COLO668 (cell line): Measurements from ENCODE around the gene SH3BP4.

Source experiments
- DNase-seq: peaks from one replicate; lab custom pipeline; 2025; ENCODE audit not compliant: unreplicated experiment; lab: John Stamatoyannopoulos, UW

The SH3BP4 gene, protein sequence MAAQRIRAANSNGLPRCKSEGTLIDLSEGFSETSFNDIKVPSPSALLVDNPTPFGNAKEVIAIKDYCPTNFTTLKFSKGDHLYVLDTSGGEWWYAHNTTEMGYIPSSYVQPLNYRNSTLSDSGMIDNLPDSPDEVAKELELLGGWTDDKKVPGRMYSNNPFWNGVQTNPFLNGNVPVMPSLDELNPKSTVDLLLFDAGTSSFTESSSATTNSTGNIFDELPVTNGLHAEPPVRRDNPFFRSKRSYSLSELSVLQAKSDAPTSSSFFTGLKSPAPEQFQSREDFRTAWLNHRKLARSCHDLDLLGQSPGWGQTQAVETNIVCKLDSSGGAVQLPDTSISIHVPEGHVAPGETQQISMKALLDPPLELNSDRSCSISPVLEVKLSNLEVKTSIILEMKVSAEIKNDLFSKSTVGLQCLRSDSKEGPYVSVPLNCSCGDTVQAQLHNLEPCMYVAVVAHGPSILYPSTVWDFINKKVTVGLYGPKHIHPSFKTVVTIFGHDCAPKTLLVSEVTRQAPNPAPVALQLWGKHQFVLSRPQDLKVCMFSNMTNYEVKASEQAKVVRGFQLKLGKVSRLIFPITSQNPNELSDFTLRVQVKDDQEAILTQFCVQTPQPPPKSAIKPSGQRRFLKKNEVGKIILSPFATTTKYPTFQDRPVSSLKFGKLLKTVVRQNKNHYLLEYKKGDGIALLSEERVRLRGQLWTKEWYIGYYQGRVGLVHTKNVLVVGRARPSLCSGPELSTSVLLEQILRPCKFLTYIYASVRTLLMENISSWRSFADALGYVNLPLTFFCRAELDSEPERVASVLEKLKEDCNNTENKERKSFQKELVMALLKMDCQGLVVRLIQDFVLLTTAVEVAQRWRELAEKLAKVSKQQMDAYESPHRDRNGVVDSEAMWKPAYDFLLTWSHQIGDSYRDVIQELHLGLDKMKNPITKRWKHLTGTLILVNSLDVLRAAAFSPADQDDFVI

DNA sequence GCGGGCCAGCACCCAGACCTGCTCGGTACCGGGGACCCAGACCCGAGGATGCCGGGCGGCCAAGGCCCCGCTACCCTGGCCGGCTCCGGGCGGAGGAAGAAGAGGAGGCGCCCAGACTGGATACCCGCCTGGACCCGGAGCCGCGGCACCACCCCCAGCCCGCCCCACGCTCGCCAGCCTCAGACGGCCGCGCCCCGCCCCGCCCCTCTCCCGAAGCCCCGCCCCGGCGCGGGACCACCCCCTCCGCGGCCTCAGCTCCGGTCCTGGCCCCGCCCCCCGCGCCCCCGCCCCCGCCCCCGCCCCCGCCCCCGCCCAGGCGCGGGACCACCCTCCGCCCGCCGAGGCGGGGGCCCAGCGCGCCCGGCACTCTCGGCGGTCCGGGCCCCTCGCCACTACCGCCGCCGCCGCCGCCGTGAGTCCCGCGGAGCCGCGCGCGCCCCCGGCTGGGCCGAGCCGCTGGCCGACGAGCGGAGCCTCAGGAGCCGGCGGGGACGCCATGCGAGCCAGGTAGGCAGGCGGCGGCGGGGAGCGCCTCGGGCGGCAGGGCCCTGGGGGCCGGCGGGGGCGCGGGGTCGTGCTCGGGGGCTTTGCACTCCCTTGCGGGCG lies at the start of gene SH3BP4:
TSS of gene SH3BP4 (plus strand) at position 354 of the 606 bp plus-strand sequence. CDS start 82,986 bp downstream, outside the sequence.
- peak; percentile 89 for DNase-seq

DNA sequence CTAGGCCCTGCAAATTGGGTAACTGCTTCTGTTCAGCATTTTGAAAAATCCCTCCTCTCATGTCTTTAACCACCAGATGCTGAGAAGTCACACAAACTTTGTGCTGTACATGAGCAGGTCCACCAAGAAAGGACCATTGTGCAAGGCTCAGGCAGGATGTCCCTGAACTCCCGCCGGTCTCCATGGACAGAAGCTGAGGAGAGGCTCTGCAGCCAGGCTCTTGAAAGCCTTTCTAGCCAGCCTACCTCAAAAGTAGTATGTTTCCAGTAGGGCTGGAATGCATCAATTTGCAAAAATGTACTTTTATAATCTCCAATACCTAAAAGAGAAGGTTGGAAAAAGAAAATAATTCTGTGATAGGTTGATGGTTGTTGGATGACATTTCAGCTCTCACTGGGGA lies 47.0 kb upstream of the SH3BP4 start:
- DNase-seq: no peak

DNA sequence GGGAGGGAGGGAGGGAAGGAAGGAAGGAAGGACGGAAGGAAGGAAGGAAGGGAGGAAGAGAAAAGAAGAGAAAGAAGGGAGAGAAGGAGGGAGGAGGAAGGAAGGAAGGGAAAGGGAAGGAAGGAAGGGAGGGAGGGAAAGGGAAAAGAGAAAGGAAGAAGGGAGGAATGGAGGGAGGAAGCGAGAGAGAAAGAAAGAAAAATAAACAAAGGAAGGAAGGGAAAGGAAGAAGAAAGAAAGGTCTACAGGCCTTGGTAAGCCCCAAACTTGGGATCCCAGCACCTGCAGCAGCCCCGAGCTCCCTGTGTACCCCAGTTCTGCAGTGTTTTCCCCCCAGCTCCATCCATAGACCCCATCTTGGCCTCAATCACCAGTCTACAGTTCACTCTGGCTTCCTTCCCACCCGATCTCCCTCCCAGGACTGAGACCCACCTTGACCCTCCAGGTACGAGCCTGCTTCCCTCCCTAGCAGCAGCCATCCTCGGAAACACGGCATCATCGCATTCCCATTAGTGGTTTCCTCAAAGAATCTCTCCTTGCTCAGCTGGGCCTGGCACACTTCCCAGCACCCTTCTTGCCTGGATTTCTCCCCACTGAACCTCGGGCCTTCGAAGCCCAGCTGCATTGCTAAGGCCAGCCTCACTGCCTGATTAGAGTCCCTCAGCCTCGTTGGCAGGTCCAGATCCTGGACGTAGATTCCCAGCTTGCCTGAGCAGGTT lies 46.1 kb upstream of the SH3BP4 start:
- DNase-seq: no peak

DNA sequence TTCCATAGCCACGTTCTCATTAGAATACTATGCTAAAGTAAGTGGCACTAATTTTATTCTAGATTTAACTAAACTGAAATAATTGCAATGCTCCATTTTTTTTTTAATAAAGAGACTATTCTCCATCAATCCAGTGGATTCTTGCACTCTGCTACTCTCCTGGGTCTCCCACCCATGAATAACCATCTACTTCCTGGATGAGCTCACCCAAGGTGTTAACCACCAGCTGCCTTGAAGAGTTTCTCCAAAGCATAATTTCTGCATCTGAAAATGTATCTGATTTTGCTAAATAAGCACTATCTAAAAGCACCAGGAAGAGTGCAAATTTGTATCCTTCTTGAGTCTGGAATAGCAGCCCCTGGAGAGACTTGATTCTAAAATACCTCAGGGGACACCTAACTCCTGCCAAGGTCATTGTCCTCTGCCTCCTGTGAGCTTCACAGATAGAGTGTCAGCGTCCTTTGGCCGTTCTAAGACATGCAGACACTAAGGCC lies 41.6 kb upstream of the SH3BP4 start:
- no peak for DNase-seq

DNA sequence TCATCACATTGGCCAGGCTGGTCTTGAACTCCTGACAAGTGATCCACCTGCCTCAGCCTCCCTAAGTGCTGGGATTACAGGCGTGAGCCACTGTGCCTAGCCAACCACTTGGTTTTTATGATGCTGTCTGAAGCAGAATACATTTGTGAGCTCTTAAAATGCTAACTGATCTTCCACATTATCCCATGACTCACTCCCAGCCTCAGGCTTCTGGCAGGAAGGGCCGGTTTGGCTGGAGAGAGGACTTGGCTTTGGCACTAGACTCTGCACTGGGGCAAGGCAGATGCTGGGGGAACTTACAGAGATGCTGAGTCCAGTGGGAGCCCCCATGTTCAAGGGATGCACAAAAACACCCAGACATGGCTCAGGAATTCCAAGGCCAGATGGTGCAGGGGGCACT lies 40.5 kb upstream of the SH3BP4 start:
- no peak for DNase-seq

DNA sequence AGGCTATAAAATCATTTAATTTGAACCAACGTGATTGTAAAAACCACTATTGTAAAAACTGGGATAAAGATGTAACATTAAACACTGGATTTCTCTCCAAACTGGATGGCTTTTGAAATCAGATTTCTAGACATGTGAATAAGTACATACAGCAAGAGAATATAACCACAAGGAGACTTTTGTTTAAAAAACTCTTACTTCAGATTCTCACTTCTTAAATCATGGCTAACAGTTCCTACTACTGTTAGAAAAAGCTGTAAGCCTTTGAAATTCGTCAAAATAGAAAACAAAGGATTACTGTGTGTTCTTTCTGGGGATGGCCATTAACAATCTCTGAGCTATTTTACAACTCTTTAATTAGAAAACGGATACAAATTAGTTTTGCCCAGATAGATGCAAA lies 39.4 kb upstream of the SH3BP4 start:
- no peak for DNase-seq

DNA sequence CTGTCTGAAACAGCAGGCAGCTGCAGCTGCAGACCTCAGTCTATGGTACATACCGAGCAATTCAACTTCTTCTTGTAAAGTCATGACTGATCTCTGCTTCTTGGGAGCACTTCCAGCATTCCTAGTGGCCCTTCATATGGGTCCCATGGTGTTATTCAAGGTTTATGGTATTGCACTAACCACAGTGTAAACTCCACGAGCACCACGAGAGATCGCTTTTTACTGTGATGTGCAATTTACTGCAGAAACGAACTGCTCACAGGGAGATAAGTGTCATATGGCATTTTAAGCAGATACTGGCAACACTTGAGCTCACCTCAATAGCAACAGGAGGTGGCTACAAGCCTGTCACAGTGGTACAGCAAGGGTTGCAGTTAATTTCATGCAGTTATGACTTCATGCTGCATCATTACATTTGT lies 38.6 kb upstream of the SH3BP4 start:
- DNase-seq: no peak

DNA sequence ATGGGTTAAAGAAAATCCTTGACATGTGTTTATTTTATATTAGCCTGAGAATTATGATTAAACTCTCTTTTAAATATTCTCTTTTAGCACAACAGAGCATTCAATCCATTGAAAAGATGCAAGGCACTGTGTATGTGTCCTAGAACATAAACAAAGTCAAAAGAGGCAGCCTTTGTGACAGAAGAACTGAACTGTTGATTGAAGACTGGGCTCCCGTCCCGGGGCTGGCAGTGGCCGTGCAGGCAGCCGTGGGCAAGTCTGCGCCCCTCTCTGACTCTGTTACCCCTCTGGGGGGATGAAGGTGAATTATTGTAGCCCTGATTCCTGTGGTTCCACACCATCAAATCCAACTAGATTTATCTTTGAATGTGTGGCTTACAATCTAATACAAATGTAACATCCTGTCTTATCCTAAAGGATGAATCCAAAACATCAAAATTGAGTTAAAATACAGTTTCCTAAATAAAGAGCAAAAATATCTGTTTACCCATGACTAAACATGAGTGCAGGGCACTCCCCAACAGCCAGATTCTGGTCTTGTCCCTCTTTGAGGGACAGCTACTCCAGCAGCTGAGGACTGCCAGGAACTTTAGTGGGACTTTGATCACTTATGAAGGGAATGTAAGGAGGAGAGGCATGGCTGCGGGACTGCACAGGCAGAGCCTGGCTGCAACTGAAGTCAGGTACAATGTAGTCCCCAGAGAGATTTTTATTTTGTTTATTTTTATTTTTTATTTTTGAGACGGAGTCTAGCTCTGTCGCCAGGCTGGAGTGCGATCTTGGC lies 37.3 kb upstream of the SH3BP4 start:
- no peak for DNase-seq

DNA sequence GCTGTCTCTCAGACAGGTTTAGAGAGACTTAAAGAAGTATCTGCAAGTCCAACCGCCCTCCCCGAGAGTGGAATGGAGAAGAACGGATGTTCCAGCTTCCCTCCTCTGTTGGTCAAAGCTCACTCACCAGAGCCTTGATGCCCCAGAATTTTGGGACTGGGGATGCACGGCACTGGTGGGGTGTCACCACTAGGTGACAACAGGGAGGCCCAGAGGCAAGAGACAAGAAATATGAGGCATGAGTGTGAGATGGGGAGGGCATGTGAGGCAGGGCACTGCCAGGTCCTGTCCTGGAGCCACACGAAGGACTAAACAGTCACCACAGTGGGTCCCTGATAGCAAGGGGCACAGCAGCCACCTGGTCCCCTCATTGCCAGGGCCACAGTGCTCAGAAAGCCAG lies 35.1 kb upstream of the SH3BP4 start:
- DNase-seq: no peak

DNA sequence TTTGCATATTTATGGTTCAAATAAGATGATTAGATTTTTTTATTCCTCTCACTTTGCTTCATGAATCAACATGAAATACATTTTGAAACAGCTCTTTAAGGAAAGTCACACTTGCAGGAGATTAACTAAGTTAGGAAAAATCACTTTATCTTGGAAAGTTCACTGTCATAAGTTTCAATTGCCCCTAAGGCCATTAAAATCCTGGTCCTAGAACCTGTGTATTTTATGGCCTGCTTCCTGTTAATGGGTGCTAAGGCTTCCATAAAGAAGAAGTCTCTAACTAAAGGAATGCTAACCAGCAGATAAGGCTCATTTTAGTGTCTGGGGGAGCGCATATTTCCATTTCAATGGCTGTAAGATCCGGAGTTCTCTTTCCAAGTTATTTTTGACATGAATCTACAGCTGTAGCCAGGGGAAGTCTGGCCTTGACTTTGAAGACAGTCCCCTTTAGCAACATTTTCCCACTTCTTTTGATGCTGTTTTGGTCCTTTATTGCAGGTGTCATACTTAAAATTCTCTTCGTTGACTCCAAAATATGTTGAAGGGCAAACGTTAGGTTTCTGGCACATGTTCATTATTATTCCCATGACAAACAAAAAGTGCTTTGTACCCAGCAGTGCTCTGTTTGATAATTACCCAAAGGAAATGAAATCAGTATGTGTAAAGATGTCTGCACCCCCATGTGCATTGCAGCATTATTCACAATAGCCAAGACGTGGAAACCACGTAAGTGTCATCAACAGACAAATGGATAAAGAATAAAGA lies 34.4 kb upstream of the SH3BP4 start:
- DNase-seq: no peak

DNA sequence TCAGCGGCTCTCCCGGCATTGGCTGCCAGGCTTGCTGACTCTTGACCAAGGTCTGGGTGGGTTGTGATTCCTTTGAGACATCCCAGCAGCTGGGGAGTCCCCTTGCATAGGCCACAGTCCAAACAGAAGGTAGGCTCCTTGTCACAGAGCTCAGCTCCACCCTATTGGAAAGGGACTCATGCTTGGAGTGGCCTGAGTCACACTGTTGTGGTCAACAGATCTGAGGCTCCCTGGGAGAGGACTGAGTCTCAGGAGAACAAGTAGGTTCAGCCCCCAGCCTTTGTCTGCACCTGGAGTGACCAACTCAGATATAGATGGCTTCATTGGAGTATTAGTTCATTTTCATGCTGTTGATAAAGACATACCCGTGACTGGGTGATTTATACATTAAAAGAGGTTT lies 32.1 kb upstream of the SH3BP4 start:
- DNase-seq: no peak

DNA sequence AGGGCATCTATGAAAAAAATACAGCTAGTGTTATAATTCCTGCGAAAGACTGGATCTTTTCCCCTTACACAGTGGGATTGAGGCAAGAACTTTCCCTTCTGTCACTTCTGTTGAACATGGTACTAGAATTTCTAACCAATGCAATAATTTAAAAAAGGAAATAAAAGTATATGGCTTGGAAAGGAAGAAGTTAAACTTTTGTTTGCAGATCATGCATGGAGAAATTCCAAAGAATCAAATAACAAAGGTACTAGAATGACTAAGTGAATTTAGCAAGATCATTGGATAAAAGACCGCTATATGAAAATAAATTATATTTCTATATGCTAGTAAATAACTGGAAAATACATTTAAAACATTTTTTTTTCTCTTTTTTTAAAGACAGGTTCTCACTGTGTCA lies 31.0 kb upstream of the SH3BP4 start:
- DNase-seq: no peak

DNA sequence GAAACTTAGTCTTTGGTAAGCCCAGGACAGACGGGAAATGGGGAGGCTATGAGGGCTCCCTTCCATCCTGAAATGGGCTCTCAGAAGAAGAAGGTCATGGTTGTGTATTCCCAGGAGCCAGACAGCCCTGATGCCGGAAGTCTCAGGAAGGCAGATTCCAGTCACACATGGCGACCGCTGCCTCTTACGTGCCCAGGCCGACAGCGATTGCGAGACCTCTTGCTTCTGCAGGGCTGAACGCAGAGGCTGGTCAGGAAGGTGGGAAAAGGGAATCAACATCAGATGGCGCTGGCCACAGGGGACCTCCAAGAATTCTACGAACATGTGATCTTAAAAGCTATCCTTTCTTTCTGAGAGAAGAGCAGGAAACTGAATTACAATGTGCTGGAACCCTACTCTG lies 22.8 kb upstream of the SH3BP4 start:
- no peak for DNase-seq

DNA sequence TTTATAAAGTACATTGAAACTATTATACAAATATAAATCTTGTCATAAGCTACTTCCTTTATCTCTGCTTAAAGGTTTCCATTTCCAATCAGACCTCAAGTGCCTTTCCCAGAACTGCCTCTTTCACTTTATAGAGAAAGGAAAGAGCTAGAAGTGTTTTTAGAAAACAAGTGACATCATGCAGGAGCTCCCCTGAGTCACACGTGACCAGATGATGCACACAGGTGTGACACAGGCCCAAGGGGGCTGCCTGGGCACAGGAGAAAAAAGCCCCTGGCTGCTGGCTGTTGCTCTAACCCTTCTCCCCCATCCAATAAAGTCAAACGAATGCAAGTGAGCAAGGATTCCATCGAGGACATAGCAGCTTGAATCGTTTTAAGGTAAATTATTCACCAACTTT lies 21.4 kb upstream of the SH3BP4 start:
- DNase-seq: no peak

DNA sequence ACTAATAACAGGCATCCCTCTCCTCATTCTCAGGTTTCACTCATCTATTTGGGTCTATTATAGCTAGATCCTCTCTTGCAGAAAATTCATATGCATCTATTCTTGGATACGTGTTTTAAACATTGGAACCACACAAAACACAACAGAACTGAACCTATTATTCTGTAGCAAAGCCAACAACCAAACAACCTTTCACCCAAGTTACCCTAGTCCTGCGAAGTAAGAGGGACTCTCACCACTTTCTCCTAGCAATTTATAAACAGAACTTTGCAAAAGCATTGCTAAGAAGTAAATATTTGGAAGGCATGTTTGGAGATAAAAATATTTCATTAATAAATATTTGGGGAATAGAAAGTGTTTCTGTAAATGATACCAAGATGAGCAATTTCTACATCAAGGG lies 20.4 kb upstream of the SH3BP4 start:
- no peak for DNase-seq

DNA sequence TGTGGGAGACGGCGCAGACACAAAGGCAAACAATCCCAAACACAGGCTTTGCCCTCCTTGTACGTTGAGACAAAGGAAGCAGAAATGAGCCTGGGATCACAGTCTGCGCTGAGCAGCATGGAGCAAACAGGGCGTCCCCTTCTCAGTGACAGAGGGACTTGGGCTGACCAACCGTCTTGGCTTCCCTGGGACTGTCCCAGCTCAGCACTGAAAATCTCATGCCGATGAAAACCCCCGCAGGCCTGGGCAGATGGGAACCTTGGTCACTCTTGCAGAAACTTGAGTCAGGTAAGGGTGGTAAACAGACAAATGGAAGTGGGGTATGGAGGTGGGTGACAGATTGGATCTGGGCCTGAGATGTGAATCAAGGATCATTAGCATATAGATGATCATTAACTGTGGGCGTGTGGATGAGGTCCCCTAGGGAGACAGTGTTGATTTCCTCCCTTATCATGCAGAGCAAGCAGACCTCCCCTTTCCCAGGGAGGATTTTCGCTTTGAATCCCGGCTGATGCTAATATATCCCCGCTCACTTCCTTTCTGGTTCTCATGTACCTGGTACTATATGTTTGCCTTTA lies 19.1 kb upstream of the SH3BP4 start:
- peak; percentile 54 for DNase-seq

DNA sequence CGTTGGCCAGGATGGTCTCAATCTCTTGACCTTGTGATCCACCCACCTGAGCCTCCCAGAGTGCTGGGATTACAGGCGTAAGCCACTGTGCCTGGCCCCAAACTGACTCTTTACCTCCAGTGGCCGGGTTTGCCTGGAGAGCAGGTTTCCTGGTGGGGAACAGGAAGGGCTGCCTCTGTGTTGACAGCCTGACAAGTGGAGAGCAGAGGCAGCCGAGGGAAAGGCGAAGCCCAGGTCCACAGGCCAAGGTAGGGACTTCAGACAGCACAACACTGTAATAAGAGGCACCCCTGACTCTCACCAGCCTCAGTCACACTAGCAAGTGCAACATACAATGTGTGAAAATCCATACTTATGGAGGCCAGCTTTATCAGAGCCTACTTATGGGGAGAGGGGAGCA lies 16.5 kb upstream of the SH3BP4 start:
- DNase-seq: no peak

DNA sequence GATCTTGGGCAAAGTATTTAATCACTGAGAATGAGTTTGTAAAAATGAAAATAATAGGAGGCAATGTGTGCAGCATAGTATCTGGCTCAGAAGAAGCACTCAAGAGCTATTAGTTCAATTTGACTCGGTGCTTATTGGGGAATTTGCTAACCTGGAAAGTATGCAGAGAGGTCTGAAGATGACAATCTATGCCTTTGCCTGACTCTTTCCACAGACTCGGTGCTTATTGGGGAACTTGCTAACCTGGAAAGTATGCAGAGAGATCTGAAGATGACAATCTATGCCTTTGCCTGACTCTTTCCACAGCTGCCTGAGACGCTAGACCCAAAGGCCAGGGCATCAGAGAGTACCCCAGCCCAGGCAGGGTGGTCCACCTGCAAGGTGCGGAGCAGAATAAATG lies 12.2 kb upstream of the SH3BP4 start:
- no peak for DNase-seq

DNA sequence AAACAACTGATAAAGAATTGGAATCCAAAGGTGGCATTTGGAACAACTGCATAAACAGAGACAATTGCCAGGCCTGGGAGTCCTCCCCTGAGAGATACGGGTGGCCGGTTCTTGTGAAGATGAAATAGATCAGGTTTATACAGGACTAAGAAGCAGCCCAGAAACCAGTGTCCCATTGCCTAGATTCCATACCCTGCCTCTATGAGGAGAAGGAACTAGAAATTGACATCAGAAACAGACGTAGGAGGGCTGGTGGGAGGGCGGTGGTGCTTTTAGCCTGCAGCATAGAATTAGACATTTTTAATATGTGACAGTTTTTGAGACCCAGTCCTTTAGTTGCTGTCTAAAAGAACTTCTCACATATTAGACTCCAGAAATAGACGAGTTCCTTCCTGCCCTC lies 11.8 kb upstream of the SH3BP4 start:
- no peak for DNase-seq
